OCI-LY1 (cell line): ENCODE measurements around the gene NXPE2.

Experiments
- H2AFZ ChIP-seq: fragments of 200-600 bp; sonication (generic), shearing (Covaris generic); 2 replicates; pipeline ENCODE4 v1.6.0; 2014; ENCODE audit warnings: antibody characterized with exemption, mild to moderate bottlenecking, low read length
- H3F3A ChIP-seq: fragments of 200-600 bp; sonication (generic), shearing (Covaris generic); 2 replicates; pipeline ENCODE4 v1.6.0; 2014; ENCODE audit warnings: mild to moderate bottlenecking, antibody characterized with exemption, low read length, moderate library complexity; ENCODE audit not compliant: insufficient read depth
- H3K27ac ChIP-seq: fragments of 200-600 bp; sonication (generic); 2 replicates; pipeline ENCODE4 v1.5.1; 2014; ENCODE audit warnings: low read length, mixed run types, mild to moderate bottlenecking, low read depth; ENCODE audit not compliant: poor library complexity, severe bottlenecking
- H3K27me3 ChIP-seq: fragments of 200-600 bp; sonication (generic); 2 replicates; pipeline ENCODE4 v1.6.0; 2014; ENCODE audit warnings: antibody characterized with exemption, mild to moderate bottlenecking, low read length, moderate library complexity; ENCODE audit not compliant: insufficient read depth
- H3K36me3 ChIP-seq: fragments of 200-600 bp; sonication (generic); 2 replicates; pipeline ENCODE4 v1.6.1; 2014; ENCODE audit warnings: mild to moderate bottlenecking, antibody characterized with exemption, low read length, moderate library complexity, mixed read lengths; ENCODE audit not compliant: insufficient read depth
- H3K4me1 ChIP-seq: fragments of 200-600 bp; sonication (generic); 2 replicates; pipeline ENCODE4 v1.5.1; 2014; ENCODE audit warnings: mild to moderate bottlenecking, low read length, moderate library complexity; ENCODE audit not compliant: insufficient read depth, severe bottlenecking
- H3K4me2 ChIP-seq: fragments of 200-600 bp; sonication (generic), shearing (Covaris generic); 2 replicates; pipeline ENCODE4 v1.6.1; 2014; ENCODE audit warnings: low read length
- H3K4me3 ChIP-seq: fragments of 200-600 bp; sonication (generic); 2 replicates; pipeline ENCODE4 v1.5.1; 2014; ENCODE audit warnings: low read length, low read depth, mild to moderate bottlenecking, mixed read lengths; ENCODE audit not compliant: poor library complexity, severe bottlenecking
- H3K79me2 ChIP-seq: fragments of 200-600 bp; shearing (Covaris generic); 2 replicates; pipeline ENCODE4 v1.6.1; 2016; ENCODE audit warnings: mixed run types, low read length, mixed read lengths; ENCODE audit not compliant: insufficient read depth
- H3K9ac ChIP-seq: fragments of 200-600 bp; sonication (generic), shearing (Covaris generic); 2 replicates; pipeline ENCODE4 v1.6.1; 2014; ENCODE audit warnings: mild to moderate bottlenecking, low read length, mixed read lengths
- H3K9me2 ChIP-seq: fragments of 200-600 bp; sonication (generic), shearing (Covaris generic); 2 replicates; pipeline ENCODE4 v1.6.1; 2014; ENCODE audit warnings: low read depth, mild to moderate bottlenecking, low read length, mixed read lengths
- H3K9me3 ChIP-seq: fragments of 200-600 bp; shearing (Covaris generic); 2 replicates; pipeline ENCODE4 v1.6.1; 2014; ENCODE audit warnings: low read length, mixed read lengths
- H4K20me1 ChIP-seq: fragments of 200-600 bp; sonication (generic), shearing (Covaris generic); 2 replicates; pipeline ENCODE4 v1.6.0; 2016; ENCODE audit warnings: mild to moderate bottlenecking, low read length; ENCODE audit not compliant: insufficient read depth
- EZH2 ChIP-seq: fragments of 200-600 bp; sonication (generic), shearing (Covaris generic); IDR thresholded peaks from 2 replicates; pipeline ENCODE4 v1.8.0; 2017; ENCODE audit warnings: borderline replicate concordance, mixed run types, mild to moderate bottlenecking, antibody characterized with exemption, low read length, moderate library complexity, mixed read lengths
- TF ChIP-seq, protein P1 (sequence below): fragments of 200-600 bp; sonication (generic), shearing (Covaris generic); IDR thresholded peaks from 2 replicates; pipeline ENCODE4 v1.5.1; 2017; ENCODE audit warnings: mild to moderate bottlenecking, antibody characterized with exemption, low read length, moderate library complexity, mixed read lengths

NXPE2 gene

DNA sequence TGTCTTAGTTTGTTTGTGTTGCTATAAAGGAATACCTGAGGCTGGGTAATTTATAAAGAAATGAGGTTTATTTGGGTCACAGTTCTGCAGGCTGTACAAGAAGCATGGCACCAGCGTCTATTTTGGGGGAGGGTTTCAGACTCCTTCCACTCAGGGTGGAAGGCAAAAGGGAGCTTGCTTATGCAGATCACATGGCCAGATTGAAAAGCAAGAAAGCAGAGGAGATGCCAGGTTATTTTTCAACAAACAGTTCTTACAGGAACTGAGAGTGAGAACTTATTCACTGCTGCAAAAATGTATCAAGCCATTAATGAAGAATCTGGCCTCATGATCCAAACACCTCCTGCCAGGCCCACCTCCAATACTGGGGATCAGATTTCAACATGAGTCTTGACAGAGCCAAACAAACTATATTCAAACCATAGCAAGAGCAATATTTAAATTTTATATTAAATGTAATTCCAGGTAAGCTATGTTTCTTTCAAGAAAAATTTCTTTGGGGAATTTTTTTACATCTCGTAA lies 66.9 kb downstream of the NXPE2 start:
- no peaks in the 10 kb centered on the region for H3K4me1 ChIP-seq
- no peak overlapping the region for H3K27ac ChIP-seq
- H3K36me3 ChIP-seq, result no peaks in the 10 kb centered on the region
- no peak overlapping the region for H3K4me2 ChIP-seq
- H3K9ac ChIP-seq, result no peak overlapping the region
- no peaks in the 10 kb centered on the region for H3K79me2 ChIP-seq
- H2AFZ ChIP-seq, result no peak overlapping the region
- no peaks in the 10 kb centered on the region for H3K27me3 ChIP-seq
- H4K20me1 ChIP-seq, result no peaks in the 10 kb centered on the region
- H3K9me2 ChIP-seq, result no peaks in the 10 kb centered on the region
- TF ChIP-seq, protein P1, sequence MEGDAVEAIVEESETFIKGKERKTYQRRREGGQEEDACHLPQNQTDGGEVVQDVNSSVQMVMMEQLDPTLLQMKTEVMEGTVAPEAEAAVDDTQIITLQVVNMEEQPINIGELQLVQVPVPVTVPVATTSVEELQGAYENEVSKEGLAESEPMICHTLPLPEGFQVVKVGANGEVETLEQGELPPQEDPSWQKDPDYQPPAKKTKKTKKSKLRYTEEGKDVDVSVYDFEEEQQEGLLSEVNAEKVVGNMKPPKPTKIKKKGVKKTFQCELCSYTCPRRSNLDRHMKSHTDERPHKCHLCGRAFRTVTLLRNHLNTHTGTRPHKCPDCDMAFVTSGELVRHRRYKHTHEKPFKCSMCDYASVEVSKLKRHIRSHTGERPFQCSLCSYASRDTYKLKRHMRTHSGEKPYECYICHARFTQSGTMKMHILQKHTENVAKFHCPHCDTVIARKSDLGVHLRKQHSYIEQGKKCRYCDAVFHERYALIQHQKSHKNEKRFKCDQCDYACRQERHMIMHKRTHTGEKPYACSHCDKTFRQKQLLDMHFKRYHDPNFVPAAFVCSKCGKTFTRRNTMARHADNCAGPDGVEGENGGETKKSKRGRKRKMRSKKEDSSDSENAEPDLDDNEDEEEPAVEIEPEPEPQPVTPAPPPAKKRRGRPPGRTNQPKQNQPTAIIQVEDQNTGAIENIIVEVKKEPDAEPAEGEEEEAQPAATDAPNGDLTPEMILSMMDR, result no peak
- no peak for TF ChIP-seq EZH2
- no peak overlapping the region for H3K4me3 ChIP-seq
- no peaks in the 10 kb centered on the region for H3F3A ChIP-seq
- H3K9me3 ChIP-seq, result no peaks in the 10 kb centered on the region

DNA sequence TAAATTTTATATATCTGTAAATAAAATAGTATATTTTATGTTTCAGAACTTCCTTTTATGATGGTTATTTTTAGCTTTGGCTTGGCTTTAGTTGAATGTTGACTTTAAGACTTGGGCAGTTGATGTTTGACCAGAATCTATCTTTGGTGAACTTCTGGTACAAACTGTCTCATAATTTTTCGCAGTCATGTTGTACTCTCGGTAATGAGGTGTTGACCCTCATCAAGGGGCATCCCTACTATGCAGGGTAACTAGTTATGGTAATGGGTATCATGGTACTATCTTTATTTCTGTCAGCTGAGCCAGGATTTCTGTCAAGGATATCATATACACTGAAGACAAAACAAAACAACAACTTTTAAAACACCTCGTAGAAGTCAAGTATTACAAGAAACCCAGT lies 67.7 kb downstream of the NXPE2 start:
- no peaks in the 10 kb centered on the region for H3F3A ChIP-seq
- H3K9ac ChIP-seq, result no peak overlapping the region
- no peaks in the 10 kb centered on the region for H3K4me1 ChIP-seq
- H4K20me1 ChIP-seq, result no peaks in the 10 kb centered on the region
- no peaks in the 10 kb centered on the region for H3K36me3 ChIP-seq
- H2AFZ ChIP-seq, result no peak overlapping the region
- H3K4me3 ChIP-seq, result no peak overlapping the region
- TF ChIP-seq, protein P1, result no peak
- TF ChIP-seq EZH2, result no peak
- no peaks in the 10 kb centered on the region for H3K27me3 ChIP-seq
- no peaks in the 10 kb centered on the region for H3K9me3 ChIP-seq
- H3K4me2 ChIP-seq, result no peak overlapping the region
- H3K27ac ChIP-seq, result no peak overlapping the region
- no peaks in the 10 kb centered on the region for H3K9me2 ChIP-seq
- H3K79me2 ChIP-seq, result no peaks in the 10 kb centered on the region
